ENCODE results near the gene VAMP4. TPM values are rescaled to one million over a fixed set of nuclear protein-coding genes. Genes with fewer than 3 reads are reported as not detected.

VAMP4 gene
- total and polyA plus RNA-seq, 4 donors = 6.6 to 20.9 (median 10.6) TPM

- H3K4me1 ChIP-seq (ENCODE audit: control insufficient read depth in 5 of 5, insufficient read depth in 5 of 5, low read length in 5 of 5) = peaks cover 3 to 16% (median 7%) of the 10 kb centered on the region in 5 donors
- peak overlapping the region in 1 of 2 donors; percentile 95 for H3K9ac ChIP-seq (ENCODE audit: insufficient read depth in 1 of 2, low read length in 2 of 2)
- no peak overlapping the region for H3K4me3 ChIP-seq
- H3K27me3 ChIP-seq (ENCODE audit: control insufficient read depth in 3 of 3, insufficient read depth in 3 of 3, low read length in 2 of 3) = no peaks in the 10 kb centered on the region
- ATAC-seq (ENCODE audit: insufficient read depth, low FRiP score) = no peak
- H3K36me3 ChIP-seq (ENCODE audit: control insufficient read depth in 4 of 4, insufficient read depth in 4 of 4, low read length in 4 of 4) = no peaks in the 10 kb centered on the region
- 23 to 34% methylated on average over 8 of the region's 8 CpGs for WGBS, 2 donors
- no peaks in the 10 kb centered on the region for H3K9me3 ChIP-seq (ENCODE audit: control insufficient read depth in 4 of 4, insufficient read depth in 3 of 4, low read length in 3 of 4)
- peak overlapping the region; percentile 74 to 87 for H3K27ac ChIP-seq (ENCODE audit: low read depth in 1 of 2, low read length in 1 of 2)
- no peak for TF ChIP-seq CTCF (IDR thresholded peaks at IDR 0.05; ENCODE audit: control extremely low read depth, extremely low read depth)
- peak in 2 of 3 donors; percentile 59 to 70 for DNase-seq
These were observed 1.4 kb upstream of the VAMP4 start for GRCh38 chr1:171743081-171743870.

GRCh38 chr1:171742577-171742922 is 685 bp upstream of the VAMP4 start:
- Histone ChIP-seq H3K36me3 (ENCODE audit: control insufficient read depth in 4 of 4, insufficient read depth in 4 of 4, low read length in 4 of 4) (peaks cover 0 to 5% (median 1%) of the 10 kb centered on the region in 4 donors), H3K4me3 (peak overlapping the region; percentile 85), H3K9ac (ENCODE audit: insufficient read depth in 1 of 2, low read length in 2 of 2) (peak overlapping the region; percentile 88 to 95), H3K4me1 (ENCODE audit: control insufficient read depth in 5 of 5, insufficient read depth in 5 of 5, low read length in 5 of 5) (peaks cover 3 to 16% (median 7%) of the 10 kb centered on the region in 5 donors), H3K27ac (ENCODE audit: low read depth in 1 of 2, low read length in 1 of 2) (peak overlapping the region; percentile 87 to 98), H3K9me3 (ENCODE audit: control insufficient read depth in 4 of 4, insufficient read depth in 3 of 4, low read length in 3 of 4) (no peaks in the 10 kb centered on the region), H3K27me3 (ENCODE audit: control insufficient read depth in 3 of 3, insufficient read depth in 3 of 3, low read length in 2 of 3) (no peaks in the 10 kb centered on the region)
- no peak for TF ChIP-seq CTCF (IDR thresholded peaks at IDR 0.05; ENCODE audit: control extremely low read depth, extremely low read depth)
- ATAC-seq (ENCODE audit: insufficient read depth, low FRiP score) (no peak), DNase-seq (peak; percentile 53 to 81 (median 76))
- WGBS, 2 donors = 1% methylated on average over 14 of the region's 14 CpGs

- Histone ChIP-seq H3K4me1 (ENCODE audit: control insufficient read depth in 5 of 5, insufficient read depth in 5 of 5, low read length in 5 of 5) (peaks cover 3 to 16% (median 7%) of the 10 kb centered on the region in 5 donors), H3K9ac (ENCODE audit: insufficient read depth in 1 of 2, low read length in 2 of 2) (peak overlapping the region; percentile 53 to 92), H3K27me3 (ENCODE audit: control insufficient read depth in 3 of 3, insufficient read depth in 3 of 3, low read length in 2 of 3) (no peaks in the 10 kb centered on the region), H3K9me3 (ENCODE audit: control insufficient read depth in 4 of 4, insufficient read depth in 3 of 4, low read length in 3 of 4) (no peaks in the 10 kb centered on the region), H3K36me3 (ENCODE audit: control insufficient read depth in 4 of 4, insufficient read depth in 4 of 4, low read length in 4 of 4) (peaks cover 3 to 14% (median 4%) of the 10 kb centered on the region in 4 donors), H3K4me3 (peak overlapping the region; percentile 85), H3K27ac (ENCODE audit: low read depth in 1 of 2, low read length in 1 of 2) (peak overlapping the region; percentile 87 to 98)
- no peak for TF ChIP-seq CTCF (IDR thresholded peaks at IDR 0.05; ENCODE audit: control extremely low read depth, extremely low read depth)
- WGBS, 2 donors = 1 to 2% methylated on average over 28 of the region's 28 CpGs
- ATAC-seq (ENCODE audit: insufficient read depth, low FRiP score) (peak; percentile 20), DNase-seq (peak; percentile 29 to 66 (median 49))
These were observed 636 bp downstream of the VAMP4 start for GRCh38 chr1:171740987-171741871.
